Natural killer cell (primary cell): ENCODE results near the gene FAAP100. TPM values are rescaled to one million over a fixed set of nuclear protein-coding genes. Genes with fewer than 3 reads are reported as not detected.

Experiments
- ATAC-seq, 3 donors: fragments of 150-1000 bp in 2 of 3; fragments of 200-7000 bp in 1 of 3; cut with Tn5 transposase; 1 replicate in 1 of 3; 2 replicates in 2 of 3; pipeline ENCODE4 v1.10.0; 2021; ENCODE audit warnings: mild to moderate bottlenecking in 2 of 3, moderate library complexity in 2 of 3
- DNase-seq, 2 donors: peaks; one replicate each; pipeline versions ENCODE4 v3.0.0 to v3.0.0-alpha.2; 2013 to 2021; ENCODE audit warnings: mixed read lengths in 1 of 2
- H3K27ac ChIP-seq: one replicate; pipeline ENCODE4 v1.5.1; 2013; ENCODE audit warnings: mild to moderate bottlenecking, low read length
- H3K27me3 ChIP-seq: one replicate; pipeline ENCODE4 v1.6.1; 2013; ENCODE audit warnings: low read length; ENCODE audit not compliant: control insufficient read depth, insufficient read depth
- H3K36me3 ChIP-seq: one replicate; pipeline ENCODE4 v1.6.1; 2013; ENCODE audit warnings: low read length; ENCODE audit not compliant: control insufficient read depth, insufficient read depth
- H3K4me1 ChIP-seq: one replicate; pipeline ENCODE4 v1.6.1; 2013; ENCODE audit warnings: low read length; ENCODE audit not compliant: control insufficient read depth, insufficient read depth
- H3K4me3 ChIP-seq: one replicate; pipeline ENCODE4 v1.5.1; 2013; ENCODE audit warnings: low read length
- H3K9me3 ChIP-seq: one replicate; pipeline ENCODE4 v1.6.1; 2013; ENCODE audit warnings: low read length; ENCODE audit not compliant: control insufficient read depth, insufficient read depth
- H3K27ac Mint-ChIP-seq, 2 donors: one replicate each; pipeline ENCODE4 v1.8.0; 2022; ENCODE audit warnings: mild to moderate bottlenecking in 2 of 2, mixed read lengths in 2 of 2, moderate library complexity in 1 of 2
- H3K27me3 Mint-ChIP-seq, 2 donors: one replicate each; pipeline ENCODE4 v1.8.0; 2022; ENCODE audit warnings: low read depth in 2 of 2, mixed read lengths in 2 of 2
- H3K36me3 Mint-ChIP-seq: one replicate; pipeline ENCODE4 v1.8.0; 2022; ENCODE audit warnings: mixed read lengths
- H3K4me1 Mint-ChIP-seq, 2 donors: one replicate each; pipeline ENCODE4 v1.8.0; 2022; ENCODE audit warnings: mixed read lengths in 2 of 2
- H3K4me3 Mint-ChIP-seq: one replicate; pipeline ENCODE4 v1.8.0; 2022; ENCODE audit warnings: mild to moderate bottlenecking, moderate library complexity, mixed read lengths
- H3K9me3 Mint-ChIP-seq, 2 donors: one replicate each; pipeline ENCODE4 v1.8.0; 2022; ENCODE audit warnings: mixed read lengths in 2 of 2
- CTCF ChIP-seq: fragments of 200-600 bp; IDR thresholded peaks from one replicate; pipeline ENCODE4 v1.8.0; 2022; ENCODE audit warnings: antibody characterized with exemption
- WGBS: methylation state at CpG from one replicate; pipeline ENCODE4 v1.1.7; 2013; ENCODE audit warnings: missing lambda C conversion rate; ENCODE audit not compliant: insufficient coverage; 5-methylcytosine and 5-hydroxymethylcytosine counted together
- intact Hi-C: fragments of 100-400 bp; cut with micrococcal nuclease; formaldehyde crosslinking; loops from one replicate; pipeline ENCODE4 v1.14.2; 2022
- total RNA-seq, 4 donors: library from RNA; stranded (reverse); fragments of 120-200 nt in 1 of 4; gene quantifications; one replicate each; pipeline versions ENCODE4 v1.2.3 to v1.2.4, GENCODE V29; 2013 to 2022

The FAAP100 gene
- total RNA-seq, 3 donors from 2014 or later (not counting 1 experiment from before 2014, with no cell fraction given), result 31.8 to 34.5 (median 33.1) TPM

GRCh38 chr17:81491761-81492160, 60.4 kb downstream of the FAAP100 start:
- 70% methylated on average over 4 of the region's 5 CpGs for WGBS
- H3K27ac Mint-ChIP-seq, result no peak overlapping the region
- H3K27me3 Mint-ChIP-seq, result peaks cover 0 to 9% of the 10 kb centered on the region in 2 donors
- H3K27me3 ChIP-seq, result peaks cover 5% of the 10 kb centered on the region
- peaks cover 15% of the 10 kb centered on the region for H3K4me1 ChIP-seq
- H3K9me3 Mint-ChIP-seq, result no peaks in the 10 kb centered on the region
- no peaks in the 10 kb centered on the region for H3K36me3 Mint-ChIP-seq
- no peaks in the 10 kb centered on the region for H3K9me3 ChIP-seq
- no peaks in the 10 kb centered on the region for H3K36me3 ChIP-seq
- no peak for DNase-seq
- H3K27ac ChIP-seq, result no peak overlapping the region
- H3K4me3 Mint-ChIP-seq, result no peak overlapping the region
- no peak overlapping the region for H3K4me3 ChIP-seq
- intact Hi-C loops, result no loop called here
- H3K4me1 Mint-ChIP-seq, result peaks cover 0 to 5% of the 10 kb centered on the region in 2 donors
- TF ChIP-seq CTCF, result no peak
- no peak for ATAC-seq

- Histone ChIP-seq H3K27me3 (peaks cover 7% of the 10 kb centered on the region), H3K27ac (no peak overlapping the region), H3K9me3 (no peaks in the 10 kb centered on the region), H3K36me3 (no peaks in the 10 kb centered on the region), H3K4me3 (no peak overlapping the region), H3K4me1 (peaks cover 15% of the 10 kb centered on the region)
- Mint-ChIP-seq H3K27ac (no peak overlapping the region), H3K36me3 (no peaks in the 10 kb centered on the region), H3K4me3 (no peak overlapping the region), H3K9me3 (no peaks in the 10 kb centered on the region), H3K4me1 (peaks cover 0 to 5% of the 10 kb centered on the region in 2 donors), H3K27me3 (peaks cover 0 to 11% of the 10 kb centered on the region in 2 donors)
- no peak for ATAC-seq
- DNase-seq, result no peak
- TF ChIP-seq CTCF, result no peak
- 72% methylated on average over 5 of the region's 5 CpGs for WGBS
- intact Hi-C loops, result no loop called here
Measured at GRCh38 chr17:81491181-81491581, 61.0 kb downstream of the FAAP100 start.

GRCh38 chr17:81489998-81490992, 61.9 kb downstream of the FAAP100 start:
- Mint-ChIP-seq H3K27me3 (peaks cover 0 to 14% of the 10 kb centered on the region in 2 donors), H3K36me3 (no peaks in the 10 kb centered on the region), H3K4me3 (peak overlapping the region; percentile 61), H3K27ac (no peak overlapping the region), H3K9me3 (no peaks in the 10 kb centered on the region), H3K4me1 (peaks cover 0 to 5% of the 10 kb centered on the region in 2 donors)
- no peaks in the 10 kb centered on the region for H3K36me3 ChIP-seq
- 68% methylated on average over 14 of the region's 14 CpGs for WGBS
- intact Hi-C loops, result no loop called here
- peaks cover 15% of the 10 kb centered on the region for H3K4me1 ChIP-seq
- H3K27me3 ChIP-seq, result peaks cover 8% of the 10 kb centered on the region
- H3K27ac ChIP-seq, result no peak overlapping the region
- no peak for TF ChIP-seq CTCF
- no peaks in the 10 kb centered on the region for H3K9me3 ChIP-seq
- H3K4me3 ChIP-seq, result no peak overlapping the region
- DNase-seq (no peak), ATAC-seq (no peak)

Other genes starting within 250 kb of the FAAP100 start
- 10 to 100 TPM in 1 of 3 donors, 1 to 10 TPM in 2; 2.9 to 17.3 (median 5.7) TPM for gene BAHCC1, start 156.9 kb downstream of the FAAP100 start, total RNA-seq
- 1,000 to 10,000 TPM; 1,401 to 1,901 (median 1,735) TPM for gene ACTG1, start 39.6 kb downstream of the FAAP100 start, total RNA-seq
- gene FSCN2, start 24.0 kb downstream of the FAAP100 start, total RNA-seq, result 1 to 10 TPM in 2 of 3 donors, under 1 TPM in 1; 0.26 to 2.6 (median 1.0) TPM
- gene NPLOC4, start 84.8 kb upstream of the FAAP100 start, total RNA-seq, result 100 to 1,000 TPM in 1 of 3 donors, 10 to 100 TPM in 2; 96.2 to 117 (median 99.1) TPM
- gene TSPAN10, start 84.8 kb upstream of the FAAP100 start, total RNA-seq, result under 1 TPM; 0.24 to 0.35 (median 0.29) TPM
- 10 to 100 TPM; 21.9 to 42.8 (median 26.6) TPM for gene PDE6G, start 104.2 kb upstream of the FAAP100 start, total RNA-seq
- 10 to 100 TPM; 29.9 to 35.0 (median 32.4) TPM for gene OXLD1, start 114.3 kb upstream of the FAAP100 start, total RNA-seq
- gene CCDC137, start 114.4 kb upstream of the FAAP100 start, total RNA-seq, result 10 to 100 TPM; 15.6 to 24.2 (median 22.1) TPM
- gene ARL16, start 131.4 kb upstream of the FAAP100 start, total RNA-seq, result 10 to 100 TPM; 23.3 to 47.9 (median 39.3) TPM
- gene HGS, start 131.7 kb upstream of the FAAP100 start, total RNA-seq, result 100 to 1,000 TPM; 179 to 186 (median 181) TPM
- gene MRPL12, start 151.0 kb upstream of the FAAP100 start, total RNA-seq, result 10 to 100 TPM; 16.3 to 24.4 (median 17.5) TPM
- gene SLC25A10, start 159.9 kb upstream of the FAAP100 start, total RNA-seq, result 1 to 10 TPM; 5.7 to 6.3 (median 5.8) TPM